GM23338 (cell line): ENCODE results near the gene MAGI1. TPM values are rescaled to one million over a fixed set of nuclear protein-coding genes. Genes with fewer than 3 reads are reported as not detected.

Source experiments
- ATAC-seq: fragments of 200-7000 bp; cut with Tn5 transposase; 3 replicates; pipeline ENCODE4 v1.9.1; 2020
- DNase-seq: peaks from one replicate; pipeline ENCODE4 v3.0.0-alpha.2; 2015; ENCODE audit warnings: low spot score
- H2AFZ ChIP-seq: fragments of 200-600 bp; sonication (generic); 2 replicates; pipeline ENCODE4 v1.8.0; 2016; ENCODE audit warnings: antibody characterized with exemption, mild to moderate bottlenecking, moderate library complexity
- H3F3A ChIP-seq: fragments of 200-600 bp; sonication (generic); replicated peaks from 2 replicates; pipeline ENCODE4 v1.8.0; 2017; ENCODE audit warnings: antibody characterized with exemption, mixed run types, low read depth
- H3K27ac ChIP-seq: fragments of 200-600 bp; sonication (generic); 2 replicates; pipeline ENCODE4 v1.6.1; 2016; ENCODE audit warnings: low read depth
- H3K27me3 ChIP-seq: fragments of 200-600 bp; sonication (generic); 2 replicates; pipeline ENCODE4 v1.8.0; 2016; ENCODE audit warnings: mild to moderate bottlenecking, mixed run types, moderate library complexity; ENCODE audit not compliant: insufficient read depth
- H3K36me3 ChIP-seq: fragments of 200-600 bp; sonication (generic); 2 replicates; pipeline ENCODE4 v1.8.0; 2016; ENCODE audit warnings: mild to moderate bottlenecking; ENCODE audit not compliant: insufficient read depth
- H3K4me1 ChIP-seq: fragments of 200-600 bp; sonication (generic); 2 replicates; pipeline ENCODE4 v1.8.0; 2016; ENCODE audit warnings: mild to moderate bottlenecking, moderate library complexity; ENCODE audit not compliant: insufficient read depth
- H3K4me2 ChIP-seq: fragments of 200-600 bp; sonication (generic); 2 replicates; pipeline ENCODE4 v1.7.1; 2017; ENCODE audit warnings: mixed run types
- H3K4me3 ChIP-seq: fragments of 200-600 bp; sonication (generic); 2 replicates; pipeline ENCODE4 v1.6.1; 2016; ENCODE audit warnings: mixed run types
- H3K79me2 ChIP-seq: fragments of 200-600 bp; sonication (generic); replicated peaks from 2 replicates; pipeline ENCODE4 v1.8.0; 2017; ENCODE audit warnings: mild to moderate bottlenecking; ENCODE audit not compliant: insufficient read depth
- H3K9me2 ChIP-seq: fragments of 200-600 bp; sonication (generic); 2 replicates; pipeline ENCODE4 v1.8.0; 2017; ENCODE audit not compliant: insufficient read depth
- H4K20me1 ChIP-seq: fragments of 200-600 bp; sonication (generic); replicated peaks from 2 replicates; pipeline ENCODE4 v1.8.0; 2017; ENCODE audit warnings: mild to moderate bottlenecking; ENCODE audit not compliant: insufficient read depth
- H3K27ac Mint-ChIP-seq: 2 replicates; pipeline ENCODE4 v1.8.0; 2020; ENCODE audit warnings: inconsistent platforms, mild to moderate bottlenecking, moderate library complexity, mixed read lengths
- H3K27me3 Mint-ChIP-seq: 3 replicates; pipeline ENCODE4 v1.8.0; 2022; ENCODE audit warnings: low read depth, mild to moderate bottlenecking, moderate library complexity, mixed read lengths, inconsistent platforms; ENCODE audit not compliant: insufficient read depth, poor library complexity
- H3K36me3 Mint-ChIP-seq: 3 replicates; pipeline ENCODE4 v1.8.0; 2021; ENCODE audit warnings: low read depth, mild to moderate bottlenecking, inconsistent platforms, moderate library complexity, mixed read lengths
- H3K4me1 Mint-ChIP-seq: 3 replicates; pipeline ENCODE4 v1.8.0; 2020; ENCODE audit warnings: mild to moderate bottlenecking, inconsistent platforms, mixed read lengths
- H3K4me3 Mint-ChIP-seq: 3 replicates; pipeline ENCODE4 v1.8.0; 2021; ENCODE audit warnings: moderate library complexity, mild to moderate bottlenecking, inconsistent platforms, mixed read lengths
- H3K9me3 Mint-ChIP-seq: 3 replicates; pipeline ENCODE4 v1.8.0; 2020; ENCODE audit warnings: moderate library complexity, mild to moderate bottlenecking, inconsistent platforms, mixed read lengths
- CREB1 ChIP-seq: fragments of 250-450 bp; sonication (Bioruptor Pico); IDR thresholded peaks from 2 replicates; pipeline ENCODE4 v1.5.0; 2020; ENCODE audit warnings: low read depth, mild to moderate bottlenecking, moderate library complexity
- CTCF ChIP-seq, 2 experiments: fragments of 200-600 bp in 1 of 2; sonication (generic) in 1 of 2; conservative IDR thresholded peaks; 2 replicates each; pipeline versions ENCODE4 v1.5.1 to v1.6.1; 2016 to 2017; ENCODE audit warnings: antibody characterized with exemption in 2 of 2, low read depth in 2 of 2, mild to moderate bottlenecking in 2 of 2, moderate library complexity in 1 of 2
- EZH2 ChIP-seq: fragments of 200-600 bp; sonication (generic); IDR thresholded peaks from one replicate; pipeline ENCODE4 v1.8.0; 2017; ENCODE audit warnings: antibody characterized with exemption, mild to moderate bottlenecking, low read depth; ENCODE audit not compliant: unreplicated experiment
- EZH2phosphoT487 ChIP-seq: fragments of 200-600 bp; sonication (generic); IDR thresholded peaks from one replicate; pipeline ENCODE4 v1.8.1; 2018; ENCODE audit warnings: antibody characterized with exemption; ENCODE audit not compliant: unreplicated experiment
- JUNB ChIP-seq: IDR thresholded peaks from one replicate; pipeline ENCODE4 v1.6.1; 2016; ENCODE audit warnings: antibody characterized with exemption; ENCODE audit not compliant: unreplicated experiment
- NANOG ChIP-seq: IDR thresholded peaks from 2 replicates; pipeline ENCODE4 v1.6.1; 2016; ENCODE audit warnings: antibody characterized with exemption, borderline replicate concordance
- POLR2AphosphoS5 ChIP-seq: IDR thresholded peaks from 2 replicates; pipeline ENCODE4 v1.6.1; 2016; ENCODE audit warnings: antibody characterized with exemption, low read depth
- STAT1 ChIP-seq: IDR thresholded peaks from one replicate; pipeline ENCODE4 v1.6.1; 2016; ENCODE audit warnings: antibody characterized with exemption; ENCODE audit not compliant: unreplicated experiment
- ZNF114 ChIP-seq: fragments of 250-450 bp; sonication (Bioruptor Pico); IDR thresholded peaks from 2 replicates; pipeline ENCODE4 v1.5.0; 2020; ENCODE audit warnings: mild to moderate bottlenecking, moderate library complexity
- ZNF331 ChIP-seq: fragments of 250-450 bp; sonication (Bioruptor Pico); IDR thresholded peaks from 2 replicates; pipeline ENCODE4 v1.5.0; 2020; ENCODE audit warnings: low read depth, mild to moderate bottlenecking, moderate library complexity
- ZNF462 ChIP-seq: fragments of 250-450 bp; sonication (Bioruptor Pico); IDR thresholded peaks from 2 replicates; pipeline ENCODE4 v1.5.0; 2020; ENCODE audit warnings: mild to moderate bottlenecking, moderate library complexity
- polyA plus RNA-seq: library from polyadenylated mRNA; unstranded; fragments of >200 nt; fragmentation: Nextera tagmentation; extraction: Ambion mirVana; gene quantifications from 2 replicates; pipeline ENCODE4 v1.2.1, GENCODE V29; 2016
- total RNA-seq: library from RNA; depleted of rRNA; stranded (reverse); fragments of >200 nt; shearing (Covaris generic); gene quantifications from 2 replicates; pipeline ENCODE4 v1.2.3, GENCODE V29; 2014
- TF ChIP-seq, protein P1 (sequence below): IDR thresholded peaks from 2 replicates; pipeline ENCODE4 v1.6.1; 2016; ENCODE audit warnings: antibody characterized with exemption
- TF ChIP-seq, protein P2 (sequence below): IDR thresholded peaks from one replicate; pipeline ENCODE4 v1.6.1; 2018; ENCODE audit warnings: antibody characterized with exemption; ENCODE audit not compliant: unreplicated experiment

Gene MAGI1
- total and polyA plus RNA-seq, 2 experiments from 2014 or later = 27.4 to 71.2 TPM

DNA sequence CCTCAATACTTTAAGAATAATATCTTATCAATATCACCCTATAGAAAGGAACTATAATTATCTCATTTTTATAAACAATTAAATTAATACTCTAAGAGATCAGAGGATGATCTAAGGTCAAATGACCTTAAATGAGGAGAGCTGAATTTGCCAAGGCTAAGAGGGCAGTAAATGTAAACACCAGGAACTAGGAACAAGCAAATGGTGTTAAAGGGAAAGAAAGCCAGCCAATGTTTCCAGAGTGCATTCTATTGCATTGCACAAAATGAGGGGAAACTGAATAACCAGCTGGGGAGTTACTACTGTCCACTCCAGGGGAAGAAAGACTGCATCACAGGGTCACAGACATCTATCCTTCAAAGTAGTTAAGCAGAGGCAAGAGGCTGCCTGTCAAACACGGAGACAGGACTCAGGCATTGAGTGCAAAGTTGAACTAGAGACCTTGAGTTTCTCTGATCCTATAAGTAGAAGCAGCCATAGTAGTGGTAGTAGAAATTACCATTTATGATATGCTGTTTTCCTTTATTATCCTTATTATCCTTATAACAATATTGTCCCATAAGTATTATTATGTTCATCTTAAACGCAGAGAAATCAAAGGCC, 466.4 kb downstream of the MAGI1 start:
- Histone ChIP-seq H3K4me3 (no peak overlapping the region), H4K20me1 (peaks cover 14% of the 10 kb centered on the region; the same call in 1 of the 2 replicates), H3K4me2 (no peak overlapping the region), H3K27me3 (no peaks in the 10 kb centered on the region), H3K36me3 (no peaks in the 10 kb centered on the region), H3F3A (no peaks in the 10 kb centered on the region), H3K27ac (no peak overlapping the region), H3K79me2 (peaks cover 96% of the 10 kb centered on the region), H3K9me2 (no peaks in the 10 kb centered on the region), H2AFZ (no peak overlapping the region), H3K4me1 (peaks cover 4% of the 10 kb centered on the region)
- ATAC-seq (no peak), DNase-seq (no peak)
- Mint-ChIP-seq H3K27me3 (no peaks in the 10 kb centered on the region), H3K4me3 (no peak overlapping the region), H3K27ac (no peak overlapping the region), H3K9me3 (no peaks in the 10 kb centered on the region), H3K4me1 (peaks cover 14% of the 10 kb centered on the region; the same call in 2 of the 3 replicates), H3K36me3 (peaks cover 5% of the 10 kb centered on the region; the same call in 1 of the 3 replicates)
- TF ChIP-seq ZNF462 (no peak), EZH2 (no peak), ZNF114 (CRISPR knock-in tag) (no peak), CREB1 (CRISPR knock-in tag) (no peak), CTCF (conservative IDR thresholded peaks at IDR 0.05; ENCODE audit: low read depth in 2 of 2) (no peak), ZNF331 (no peak), NANOG (no peak), POLR2AphosphoS5 (no peak), EZH2phosphoT487 (no peak), JUNB (no peak), STAT1 (no peak)
- TF ChIP-seq, protein P1, sequence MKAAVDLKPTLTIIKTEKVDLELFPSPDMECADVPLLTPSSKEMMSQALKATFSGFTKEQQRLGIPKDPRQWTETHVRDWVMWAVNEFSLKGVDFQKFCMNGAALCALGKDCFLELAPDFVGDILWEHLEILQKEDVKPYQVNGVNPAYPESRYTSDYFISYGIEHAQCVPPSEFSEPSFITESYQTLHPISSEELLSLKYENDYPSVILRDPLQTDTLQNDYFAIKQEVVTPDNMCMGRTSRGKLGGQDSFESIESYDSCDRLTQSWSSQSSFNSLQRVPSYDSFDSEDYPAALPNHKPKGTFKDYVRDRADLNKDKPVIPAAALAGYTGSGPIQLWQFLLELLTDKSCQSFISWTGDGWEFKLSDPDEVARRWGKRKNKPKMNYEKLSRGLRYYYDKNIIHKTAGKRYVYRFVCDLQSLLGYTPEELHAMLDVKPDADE = no peak
- TF ChIP-seq, protein P2, sequence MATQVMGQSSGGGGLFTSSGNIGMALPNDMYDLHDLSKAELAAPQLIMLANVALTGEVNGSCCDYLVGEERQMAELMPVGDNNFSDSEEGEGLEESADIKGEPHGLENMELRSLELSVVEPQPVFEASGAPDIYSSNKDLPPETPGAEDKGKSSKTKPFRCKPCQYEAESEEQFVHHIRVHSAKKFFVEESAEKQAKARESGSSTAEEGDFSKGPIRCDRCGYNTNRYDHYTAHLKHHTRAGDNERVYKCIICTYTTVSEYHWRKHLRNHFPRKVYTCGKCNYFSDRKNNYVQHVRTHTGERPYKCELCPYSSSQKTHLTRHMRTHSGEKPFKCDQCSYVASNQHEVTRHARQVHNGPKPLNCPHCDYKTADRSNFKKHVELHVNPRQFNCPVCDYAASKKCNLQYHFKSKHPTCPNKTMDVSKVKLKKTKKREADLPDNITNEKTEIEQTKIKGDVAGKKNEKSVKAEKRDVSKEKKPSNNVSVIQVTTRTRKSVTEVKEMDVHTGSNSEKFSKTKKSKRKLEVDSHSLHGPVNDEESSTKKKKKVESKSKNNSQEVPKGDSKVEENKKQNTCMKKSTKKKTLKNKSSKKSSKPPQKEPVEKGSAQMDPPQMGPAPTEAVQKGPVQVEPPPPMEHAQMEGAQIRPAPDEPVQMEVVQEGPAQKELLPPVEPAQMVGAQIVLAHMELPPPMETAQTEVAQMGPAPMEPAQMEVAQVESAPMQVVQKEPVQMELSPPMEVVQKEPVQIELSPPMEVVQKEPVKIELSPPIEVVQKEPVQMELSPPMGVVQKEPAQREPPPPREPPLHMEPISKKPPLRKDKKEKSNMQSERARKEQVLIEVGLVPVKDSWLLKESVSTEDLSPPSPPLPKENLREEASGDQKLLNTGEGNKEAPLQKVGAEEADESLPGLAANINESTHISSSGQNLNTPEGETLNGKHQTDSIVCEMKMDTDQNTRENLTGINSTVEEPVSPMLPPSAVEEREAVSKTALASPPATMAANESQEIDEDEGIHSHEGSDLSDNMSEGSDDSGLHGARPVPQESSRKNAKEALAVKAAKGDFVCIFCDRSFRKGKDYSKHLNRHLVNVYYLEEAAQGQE = no peak
